Measurements from ENCODE around the gene G3BP1. TPM values are rescaled to one million over a fixed set of nuclear protein-coding genes. Genes with fewer than 3 reads are reported as not detected.
A peak's percentile ranks its signal among the peaks of the same experiment; 100 is the strongest.
"Not testable (repeated sequence)": the region's sequence is repeated elsewhere in the genome, so short reads cannot be mapped to it uniquely, and the experiment has no call there.

Gene G3BP1
- polyA plus RNA-seq, 1 donor = 90.6 TPM

- DNase-seq = no peak
These were observed 27.7 kb downstream of the G3BP1 start for GRCh38 chr5:151799407-151799806.

GRCh38 chr5:151800532-151800931 is 28.8 kb downstream of the G3BP1 start:
- no peak for DNase-seq

GRCh38 chr5:151805414-151806223 is 33.9 kb downstream of the G3BP1 start:
- DNase-seq = no peak

GRCh38 chr5:151808451-151809169 is 36.9 kb downstream of the G3BP1 start:
- DNase-seq = no peak

GRCh38 chr5:151810449-151810848 is 38.7 kb downstream of the G3BP1 start:
- no peak for DNase-seq

GRCh38 chr5:151810897-151811296 is 39.1 kb downstream of the G3BP1 start:
- DNase-seq = no peak

GRCh38 chr5:151811593-151812321 is 40.0 kb downstream of the G3BP1 start:
- DNase-seq = no peak

- no peak for DNase-seq
These were observed 41.1 kb downstream of the G3BP1 start for GRCh38 chr5:151812757-151813309.

GRCh38 chr5:151815051-151815450 is 43.3 kb downstream of the G3BP1 start:
- DNase-seq = no peak

GRCh38 chr5:151819830-151820229 is 48.1 kb downstream of the G3BP1 start:
- DNase-seq = no peak

GRCh38 chr5:151820271-151820670 is 48.5 kb downstream of the G3BP1 start:
- no peak for DNase-seq

GRCh38 chr5:151820903-151821302 is 49.1 kb downstream of the G3BP1 start:
- no peak for DNase-seq

- DNase-seq = no peak
These were observed 50.4 kb downstream of the G3BP1 start for GRCh38 chr5:151822141-151822540.

GRCh38 chr5:151825445-151825844 is 53.7 kb downstream of the G3BP1 start:
- peak; percentile 75 for DNase-seq

GRCh38 chr5:151829370-151829769 is 57.6 kb downstream of the G3BP1 start:
- no peak for DNase-seq

- not testable (repeated sequence) for DNase-seq
These were observed 61.1 kb downstream of the G3BP1 start for GRCh38 chr5:151832843-151833242.

GRCh38 chr5:151846765-151847164 is 75.0 kb downstream of the G3BP1 start:
- DNase-seq = no peak

- DNase-seq = no peak
These were observed 76.1 kb downstream of the G3BP1 start for GRCh38 chr5:151847871-151848270.

GRCh38 chr5:151855701-151856100 is 83.9 kb downstream of the G3BP1 start:
- no peak for DNase-seq

- DNase-seq = no peak
These were observed 85.1 kb downstream of the G3BP1 start for GRCh38 chr5:151856861-151857260.

GRCh38 chr5:151860867-151861266 is 89.1 kb downstream of the G3BP1 start:
- DNase-seq = not testable (repeated sequence)

Data from hindlimb muscle (tissue), 1 donor.